Measurements from ENCODE around the gene TFF2. TPM values are rescaled to one million over a fixed set of nuclear protein-coding genes. Genes with fewer than 3 reads are reported as not detected.

The TFF2 gene, protein sequence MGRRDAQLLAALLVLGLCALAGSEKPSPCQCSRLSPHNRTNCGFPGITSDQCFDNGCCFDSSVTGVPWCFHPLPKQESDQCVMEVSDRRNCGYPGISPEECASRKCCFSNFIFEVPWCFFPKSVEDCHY
- total RNA-seq, result not detected in 2 replicates

GRCh38 chr21:42350927-42351426 lies at the start of gene TFF2:
TFF2 (minus strand) TSS chr21:42350994; CDS start chr21:42350957, 37 bp downstream.

DNA sequence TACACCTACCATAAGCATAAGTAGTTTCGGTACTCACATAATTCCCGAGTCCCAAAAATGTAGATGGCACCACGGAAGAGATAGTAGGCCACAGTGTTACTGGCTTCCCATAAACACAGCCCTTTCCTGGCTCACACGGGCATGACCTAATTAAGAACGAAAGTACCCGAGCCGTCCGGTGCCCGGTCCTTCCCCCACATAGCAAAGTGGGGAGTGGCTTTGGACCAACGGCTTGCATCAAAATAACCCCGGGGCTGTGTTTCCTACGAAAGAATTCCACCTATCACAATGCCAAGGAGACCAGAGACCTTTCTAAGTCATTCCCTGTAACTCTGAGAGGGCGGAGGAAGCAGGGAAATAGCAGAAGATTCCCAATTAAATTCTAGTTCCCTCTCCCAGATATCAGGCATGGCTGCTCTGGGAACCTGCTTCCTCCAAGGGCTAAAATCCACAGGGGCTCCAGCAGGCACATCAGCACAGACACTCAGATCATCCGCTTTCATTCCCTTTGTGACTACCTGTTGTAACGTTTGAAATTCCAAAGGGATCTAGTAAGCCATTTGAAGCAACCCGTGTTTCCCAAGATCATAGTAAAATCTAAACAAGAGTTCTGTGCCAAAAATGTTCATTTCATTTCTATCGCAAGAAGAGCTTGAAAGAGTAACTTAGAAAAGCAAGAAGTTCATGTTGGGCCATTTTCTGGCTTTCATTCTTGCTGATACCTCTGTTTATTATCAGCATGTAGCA lies 45.3 kb upstream of the TFF2 start, which contains the start of gene TMPRSS3:
TMPRSS3 (minus strand) TSS at position 148 of the 747 bp plus-strand sequence. CDS start 635 bp downstream, outside the sequence.

GRCh38 chr21:42366292-42367010 lies 15.7 kb upstream of the TFF2 start, which contains the start of gene TFF1:
TFF1 (minus strand) TSS chr21:42366535; CDS start chr21:42366495, 40 bp downstream.

DNA sequence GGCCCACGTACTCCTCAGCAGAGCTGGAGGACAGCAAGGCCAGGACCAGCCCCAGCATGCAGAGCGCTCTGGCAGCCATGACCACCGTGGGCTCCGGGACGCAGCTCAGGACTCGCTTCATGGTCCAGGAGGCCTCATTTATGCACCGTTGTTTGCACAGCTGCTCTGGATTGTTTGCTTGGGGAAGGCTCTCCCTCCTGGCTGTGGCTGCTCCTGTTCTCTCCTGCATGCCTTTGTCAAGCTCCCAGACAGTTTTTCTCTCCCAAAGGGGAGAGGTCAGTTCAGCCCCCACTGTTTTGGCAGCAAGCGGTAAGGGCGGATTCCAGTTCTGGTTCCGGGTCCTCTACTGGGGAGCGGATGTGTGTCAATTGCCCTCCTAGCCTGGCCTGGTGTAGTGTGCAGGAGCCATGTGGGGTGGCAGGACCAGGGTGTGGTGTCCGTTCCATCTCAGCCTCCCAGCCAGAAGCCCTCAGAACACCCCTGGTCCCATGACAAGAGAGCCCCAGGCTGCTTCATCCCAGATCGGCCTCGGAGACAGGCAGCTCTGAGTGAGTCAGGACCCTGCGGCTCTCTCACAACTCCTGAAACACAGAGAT lies 35.4 kb downstream of the TFF2 start, which contains the start of gene TFF3:
TFF3 (minus strand) TSS at position 114 of the 596 bp plus-strand sequence; CDS start at position 79, 35 bp downstream.

Other genes with a start within 250 kb of the TFF2 start
- gene ABCG1, start 131.9 kb downstream of the TFF2 start, total RNA-seq, result not detected in 2 replicates
- gene TFF3, start 35.6 kb downstream of the TFF2 start, total RNA-seq, result not detected in 2 replicates
- not detected in 2 replicates for gene TFF1, start 15.5 kb upstream of the TFF2 start, total RNA-seq
- gene TMPRSS3, start 45.1 kb upstream of the TFF2 start, total RNA-seq, result not detected in 2 replicates
- gene UBASH3A, start 52.9 kb upstream of the TFF2 start, total RNA-seq, result not detected in 2 replicates
- gene RSPH1, start 145.2 kb upstream of the TFF2 start, total RNA-seq, result not detected in 2 replicates
- gene SLC37A1, start 162.9 kb upstream of the TFF2 start, total RNA-seq, result 1.7 and 1.8 TPM in 2 replicates